ENCODE data around the gene CDC25C.

CDC25C gene

GRCh38 chr5:138305797-138306196 lies 25.8 kb downstream of the CDC25C start:
- no peaks in the 10 kb centered on the region for H3K27me3 ChIP-seq (ENCODE audit: control insufficient read depth, insufficient read depth, low read length)
- no peaks in the 10 kb centered on the region for H3K4me1 ChIP-seq (ENCODE audit: control insufficient read depth, insufficient read depth, low read length)
- H3K4me3 ChIP-seq (ENCODE audit: low read depth, low read length): no peak overlapping the region
- no peak overlapping the region for H3K9ac ChIP-seq (ENCODE audit: low read depth, low read length)
- no peaks in the 10 kb centered on the region for H3K9me3 ChIP-seq (ENCODE audit: control insufficient read depth, insufficient read depth, low read length)
- no peaks in the 10 kb centered on the region for H3K36me3 ChIP-seq (ENCODE audit: control insufficient read depth, insufficient read depth, low read length)

GRCh38 chr5:138303372-138303771 lies 28.2 kb downstream of the CDC25C start:
- Histone ChIP-seq H3K4me3 (ENCODE audit: low read depth, low read length) (no peak overlapping the region), H3K27me3 (ENCODE audit: control insufficient read depth, insufficient read depth, low read length) (no peaks in the 10 kb centered on the region), H3K36me3 (ENCODE audit: control insufficient read depth, insufficient read depth, low read length) (no peaks in the 10 kb centered on the region), H3K9me3 (ENCODE audit: control insufficient read depth, insufficient read depth, low read length) (no peaks in the 10 kb centered on the region), H3K4me1 (ENCODE audit: control insufficient read depth, insufficient read depth, low read length) (no peaks in the 10 kb centered on the region), H3K9ac (ENCODE audit: low read depth, low read length) (no peak overlapping the region)

- H3K9ac ChIP-seq (ENCODE audit: low read depth, low read length): no peak overlapping the region
- H3K36me3 ChIP-seq (ENCODE audit: control insufficient read depth, insufficient read depth, low read length): peaks cover 12% of the 10 kb centered on the region
- no peaks in the 10 kb centered on the region for H3K27me3 ChIP-seq (ENCODE audit: control insufficient read depth, insufficient read depth, low read length)
- H3K4me1 ChIP-seq (ENCODE audit: control insufficient read depth, insufficient read depth, low read length): no peaks in the 10 kb centered on the region
- H3K4me3 ChIP-seq (ENCODE audit: low read depth, low read length): no peak overlapping the region
- H3K9me3 ChIP-seq (ENCODE audit: control insufficient read depth, insufficient read depth, low read length): no peaks in the 10 kb centered on the region
These were observed 42.3 kb downstream of the CDC25C start for GRCh38 chr5:138289296-138289695.

GRCh38 chr5:138287246-138287645 lies 44.4 kb downstream of the CDC25C start:
- H3K9me3 ChIP-seq (ENCODE audit: control insufficient read depth, insufficient read depth, low read length): no peaks in the 10 kb centered on the region
- no peaks in the 10 kb centered on the region for H3K4me1 ChIP-seq (ENCODE audit: control insufficient read depth, insufficient read depth, low read length)
- H3K36me3 ChIP-seq (ENCODE audit: control insufficient read depth, insufficient read depth, low read length): peaks cover 12% of the 10 kb centered on the region
- H3K27me3 ChIP-seq (ENCODE audit: control insufficient read depth, insufficient read depth, low read length): no peaks in the 10 kb centered on the region
- no peak overlapping the region for H3K9ac ChIP-seq (ENCODE audit: low read depth, low read length)
- no peak overlapping the region for H3K4me3 ChIP-seq (ENCODE audit: low read depth, low read length)

- Histone ChIP-seq H3K9me3 (ENCODE audit: control insufficient read depth, insufficient read depth, low read length) (no peaks in the 10 kb centered on the region), H3K4me3 (ENCODE audit: low read depth, low read length) (no peak overlapping the region), H3K36me3 (ENCODE audit: control insufficient read depth, insufficient read depth, low read length) (peaks cover 9% of the 10 kb centered on the region), H3K27me3 (ENCODE audit: control insufficient read depth, insufficient read depth, low read length) (no peaks in the 10 kb centered on the region), H3K9ac (ENCODE audit: low read depth, low read length) (no peak overlapping the region), H3K4me1 (ENCODE audit: control insufficient read depth, insufficient read depth, low read length) (no peaks in the 10 kb centered on the region)
These were observed 48.5 kb downstream of the CDC25C start for GRCh38 chr5:138282920-138283742.

GRCh38 chr5:138280915-138281314 lies 50.7 kb downstream of the CDC25C start:
- H3K9ac ChIP-seq (ENCODE audit: low read depth, low read length): no peak overlapping the region
- peaks cover 3% of the 10 kb centered on the region for H3K36me3 ChIP-seq (ENCODE audit: control insufficient read depth, insufficient read depth, low read length)
- H3K4me1 ChIP-seq (ENCODE audit: control insufficient read depth, insufficient read depth, low read length): no peaks in the 10 kb centered on the region
- H3K27me3 ChIP-seq (ENCODE audit: control insufficient read depth, insufficient read depth, low read length): peaks cover 3% of the 10 kb centered on the region
- H3K9me3 ChIP-seq (ENCODE audit: control insufficient read depth, insufficient read depth, low read length): no peaks in the 10 kb centered on the region
- H3K4me3 ChIP-seq (ENCODE audit: low read depth, low read length): no peak overlapping the region

- Histone ChIP-seq H3K9me3 (ENCODE audit: control insufficient read depth, insufficient read depth, low read length) (no peaks in the 10 kb centered on the region), H3K4me3 (ENCODE audit: low read depth, low read length) (no peak overlapping the region), H3K4me1 (ENCODE audit: control insufficient read depth, insufficient read depth, low read length) (peaks cover 5% of the 10 kb centered on the region), H3K27me3 (ENCODE audit: control insufficient read depth, insufficient read depth, low read length) (peaks cover 33% of the 10 kb centered on the region), H3K9ac (ENCODE audit: low read depth, low read length) (no peak overlapping the region), H3K36me3 (ENCODE audit: control insufficient read depth, insufficient read depth, low read length) (no peaks in the 10 kb centered on the region)
These were observed 55.1 kb downstream of the CDC25C start for GRCh38 chr5:138276402-138277054.

- Histone ChIP-seq H3K27me3 (ENCODE audit: control insufficient read depth, insufficient read depth, low read length) (peaks cover 33% of the 10 kb centered on the region), H3K9ac (ENCODE audit: low read depth, low read length) (no peak overlapping the region), H3K9me3 (ENCODE audit: control insufficient read depth, insufficient read depth, low read length) (no peaks in the 10 kb centered on the region), H3K4me3 (ENCODE audit: low read depth, low read length) (no peak overlapping the region), H3K36me3 (ENCODE audit: control insufficient read depth, insufficient read depth, low read length) (no peaks in the 10 kb centered on the region), H3K4me1 (ENCODE audit: control insufficient read depth, insufficient read depth, low read length) (peaks cover 5% of the 10 kb centered on the region)
These were observed 55.7 kb downstream of the CDC25C start for GRCh38 chr5:138275895-138276294.

- Histone ChIP-seq H3K4me1 (ENCODE audit: control insufficient read depth, insufficient read depth, low read length) (peaks cover 5% of the 10 kb centered on the region), H3K9ac (ENCODE audit: low read depth, low read length) (no peak overlapping the region), H3K4me3 (ENCODE audit: low read depth, low read length) (no peak overlapping the region), H3K27me3 (ENCODE audit: control insufficient read depth, insufficient read depth, low read length) (peaks cover 33% of the 10 kb centered on the region), H3K9me3 (ENCODE audit: control insufficient read depth, insufficient read depth, low read length) (no peaks in the 10 kb centered on the region), H3K36me3 (ENCODE audit: control insufficient read depth, insufficient read depth, low read length) (no peaks in the 10 kb centered on the region)
These were observed 56.2 kb downstream of the CDC25C start for GRCh38 chr5:138275379-138275782.

GRCh38 chr5:138274189-138274853 lies 57.3 kb downstream of the CDC25C start, which contains the start of gene GFRA3:
TSS of gene GFRA3 (minus strand) at chr5:138274621. CDS start at chr5:138274424, 197 bp downstream.
- Histone ChIP-seq H3K4me3 (ENCODE audit: low read depth, low read length) (peak within 1 kb of the TSS; percentile 62), H3K4me1 (ENCODE audit: control insufficient read depth, insufficient read depth, low read length) (peaks cover 5% of the 10 kb centered on the region), H3K9me3 (ENCODE audit: control insufficient read depth, insufficient read depth, low read length) (no peaks in the 10 kb centered on the region), H3K9ac (ENCODE audit: low read depth, low read length) (no peak within 1 kb of the TSS), H3K27me3 (ENCODE audit: control insufficient read depth, insufficient read depth, low read length) (peaks cover 33% of the 10 kb centered on the region), H3K36me3 (ENCODE audit: control insufficient read depth, insufficient read depth, low read length) (no peaks in the 10 kb centered on the region)

- Histone ChIP-seq H3K4me1 (ENCODE audit: control insufficient read depth, insufficient read depth, low read length) (peaks cover 5% of the 10 kb centered on the region), H3K27me3 (ENCODE audit: control insufficient read depth, insufficient read depth, low read length) (peaks cover 33% of the 10 kb centered on the region), H3K9ac (ENCODE audit: low read depth, low read length) (no peak overlapping the region), H3K4me3 (ENCODE audit: low read depth, low read length) (peak overlapping the region; percentile 62), H3K36me3 (ENCODE audit: control insufficient read depth, insufficient read depth, low read length) (no peaks in the 10 kb centered on the region), H3K9me3 (ENCODE audit: control insufficient read depth, insufficient read depth, low read length) (no peaks in the 10 kb centered on the region)
These were observed 57.8 kb downstream of the CDC25C start for GRCh38 chr5:138273834-138274188.
